Tibial artery (tissue), 4 donors: ENCODE data around the gene UBE2C.

Experiments
- DNase-seq, 2 donors: peaks; one replicate each; pipeline ENCODE4 v3.0.0-alpha.2; 2019
- H3K27ac ChIP-seq, 2 donors: fragments of 200-600 bp; sonication (generic) in 1 of 2; 1 replicate in 1 of 2; 2 replicates in 1 of 2; pipeline ENCODE4 v1.5.1; 2018 to 2019; ENCODE audit warnings: mild to moderate bottlenecking in 1 of 2
- H3K27me3 ChIP-seq, 2 donors: fragments of 200-600 bp; sonication (generic) in 1 of 2; one replicate each; pipeline versions ENCODE4 v1.5.1 to v1.6.0; 2016 to 2019
- H3K36me3 ChIP-seq, 3 donors: fragments of 200-600 bp; sonication (generic) in 2 of 3; one replicate each; pipeline ENCODE4 v1.5.1; 2016 to 2019; ENCODE audit warnings: mild to moderate bottlenecking in 2 of 3
- H3K4me1 ChIP-seq, 4 donors: fragments of 200-600 bp; sonication (generic) in 2 of 4; 1 replicate in 3 of 4; 2 replicates in 1 of 4; pipeline ENCODE4 v1.5.1; 2016 to 2019
- H3K4me3 ChIP-seq, 2 donors: fragments of 200-600 bp; sonication (generic) in 1 of 2; 1 replicate in 1 of 2; 2 replicates in 1 of 2; pipeline ENCODE4 v1.5.1; 2018 to 2019; ENCODE audit warnings: mild to moderate bottlenecking in 2 of 2
- H3K9me3 ChIP-seq, 3 donors: fragments of 200-600 bp; sonication (generic) in 1 of 3; one replicate each; pipeline ENCODE4 v1.5.1; 2016 to 2019
- intact Hi-C: fragments of 100-400 bp; cut with DNase I; formaldehyde crosslinking; loops from one replicate; pipeline ENCODE4 v1.15.0; 2023; ENCODE audit warnings: low total_unique reads
- TF ChIP-seq, protein P1 (sequence below), 2 experiments: fragments of 200-600 bp in 1 of 2; fragments of 450-650 bp in 1 of 2; IDR thresholded peaks; one replicate each; pipeline ENCODE4 v1.5.1; 2017 to 2019; ENCODE audit warnings: antibody characterized with exemption in 2 of 2, mild to moderate bottlenecking in 1 of 2, moderate library complexity in 1 of 2

The UBE2C gene

DNA sequence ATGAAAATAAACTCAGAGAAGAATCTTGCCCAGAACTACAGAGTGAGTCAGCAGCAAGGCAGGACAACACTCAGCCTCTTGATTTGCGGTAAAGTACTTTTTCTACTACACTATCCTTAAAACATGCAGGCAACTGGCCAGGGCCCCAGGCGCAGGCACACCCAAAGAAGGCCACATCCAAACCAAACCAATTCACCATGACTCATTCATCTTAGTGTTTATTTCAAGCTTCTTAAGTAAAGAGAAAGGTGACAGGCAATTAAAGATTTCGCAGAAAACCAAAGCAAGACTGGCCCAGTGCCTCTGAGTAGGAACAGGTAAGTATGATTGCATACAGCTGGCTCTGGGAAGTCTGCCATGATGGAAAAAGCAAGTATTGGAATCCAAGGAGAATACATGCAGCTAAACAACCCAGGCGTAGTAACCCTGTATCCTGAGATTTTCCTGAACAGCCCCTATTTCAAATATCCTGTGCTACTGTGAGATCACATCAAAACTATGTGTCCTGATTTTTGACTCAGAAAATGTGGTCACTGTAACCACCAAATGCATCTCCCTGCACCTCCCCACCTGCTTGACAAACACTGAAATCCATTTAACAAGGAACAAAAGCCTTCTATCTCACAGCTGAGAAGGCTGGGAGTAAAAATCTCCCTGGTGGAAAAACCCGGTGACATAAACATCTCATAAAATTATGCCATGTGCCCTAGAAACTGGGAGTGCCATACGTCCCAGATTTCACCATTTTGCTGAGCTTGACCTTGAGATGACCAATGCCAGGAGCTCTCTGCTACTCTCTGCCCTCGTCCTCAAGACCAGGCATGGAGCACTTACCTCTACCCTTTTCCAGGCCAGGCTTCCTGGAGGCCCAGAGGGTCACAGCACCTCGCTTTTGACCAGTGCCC is 33.2 kb upstream of the UBE2C start:
- DNase-seq = peak; percentile 97
- TF ChIP-seq, protein P1, sequence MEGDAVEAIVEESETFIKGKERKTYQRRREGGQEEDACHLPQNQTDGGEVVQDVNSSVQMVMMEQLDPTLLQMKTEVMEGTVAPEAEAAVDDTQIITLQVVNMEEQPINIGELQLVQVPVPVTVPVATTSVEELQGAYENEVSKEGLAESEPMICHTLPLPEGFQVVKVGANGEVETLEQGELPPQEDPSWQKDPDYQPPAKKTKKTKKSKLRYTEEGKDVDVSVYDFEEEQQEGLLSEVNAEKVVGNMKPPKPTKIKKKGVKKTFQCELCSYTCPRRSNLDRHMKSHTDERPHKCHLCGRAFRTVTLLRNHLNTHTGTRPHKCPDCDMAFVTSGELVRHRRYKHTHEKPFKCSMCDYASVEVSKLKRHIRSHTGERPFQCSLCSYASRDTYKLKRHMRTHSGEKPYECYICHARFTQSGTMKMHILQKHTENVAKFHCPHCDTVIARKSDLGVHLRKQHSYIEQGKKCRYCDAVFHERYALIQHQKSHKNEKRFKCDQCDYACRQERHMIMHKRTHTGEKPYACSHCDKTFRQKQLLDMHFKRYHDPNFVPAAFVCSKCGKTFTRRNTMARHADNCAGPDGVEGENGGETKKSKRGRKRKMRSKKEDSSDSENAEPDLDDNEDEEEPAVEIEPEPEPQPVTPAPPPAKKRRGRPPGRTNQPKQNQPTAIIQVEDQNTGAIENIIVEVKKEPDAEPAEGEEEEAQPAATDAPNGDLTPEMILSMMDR (IDR thresholded peaks at IDR 0.05) = no peak
- intact Hi-C loops = loop anchor here (10.0 kb wide), 1 partner anchor 334 kb away; no protein-coding TSS in a partner anchor
- Histone ChIP-seq H3K4me3 (no peak overlapping the region), H3K27me3 (no peaks in the 10 kb centered on the region), H3K4me1 (peaks cover 3 to 65% (median 47%) of the 10 kb centered on the region in 4 donors), H3K27ac (peak overlapping the region; percentile 85 to 94), H3K9me3 (no peaks in the 10 kb centered on the region), H3K36me3 (no peaks in the 10 kb centered on the region)

DNA sequence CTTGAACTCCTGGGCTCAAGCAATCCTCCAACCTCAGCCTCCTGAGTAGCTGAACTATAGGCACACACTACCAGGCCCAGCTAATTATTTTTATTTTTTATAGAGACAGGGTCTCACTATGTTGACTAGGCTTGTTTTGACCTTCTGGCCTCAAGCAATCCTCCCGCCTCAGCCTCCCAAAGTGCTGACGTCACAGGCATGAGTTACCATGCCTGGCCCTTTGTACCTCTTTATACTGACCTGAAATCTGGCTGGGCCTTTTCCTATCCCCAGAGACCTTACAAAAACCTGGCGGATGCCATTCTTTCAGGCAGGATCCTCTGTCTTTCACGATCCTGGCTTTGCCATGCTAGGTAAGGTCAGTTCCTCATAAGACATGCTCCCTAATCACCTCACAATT is 32.3 kb upstream of the UBE2C start:
- intact Hi-C loops = no loop called here
- peaks cover 3 to 67% (median 47%) of the 10 kb centered on the region in 4 donors for H3K4me1 ChIP-seq
- TF ChIP-seq, protein P1 (IDR thresholded peaks at IDR 0.05) = no peak
- DNase-seq = no peak
- H3K27me3 ChIP-seq = no peaks in the 10 kb centered on the region
- no peak overlapping the region for H3K4me3 ChIP-seq
- peak overlapping the region; percentile 85 to 94 for H3K27ac ChIP-seq
- H3K9me3 ChIP-seq = no peaks in the 10 kb centered on the region
- no peaks in the 10 kb centered on the region for H3K36me3 ChIP-seq

DNA sequence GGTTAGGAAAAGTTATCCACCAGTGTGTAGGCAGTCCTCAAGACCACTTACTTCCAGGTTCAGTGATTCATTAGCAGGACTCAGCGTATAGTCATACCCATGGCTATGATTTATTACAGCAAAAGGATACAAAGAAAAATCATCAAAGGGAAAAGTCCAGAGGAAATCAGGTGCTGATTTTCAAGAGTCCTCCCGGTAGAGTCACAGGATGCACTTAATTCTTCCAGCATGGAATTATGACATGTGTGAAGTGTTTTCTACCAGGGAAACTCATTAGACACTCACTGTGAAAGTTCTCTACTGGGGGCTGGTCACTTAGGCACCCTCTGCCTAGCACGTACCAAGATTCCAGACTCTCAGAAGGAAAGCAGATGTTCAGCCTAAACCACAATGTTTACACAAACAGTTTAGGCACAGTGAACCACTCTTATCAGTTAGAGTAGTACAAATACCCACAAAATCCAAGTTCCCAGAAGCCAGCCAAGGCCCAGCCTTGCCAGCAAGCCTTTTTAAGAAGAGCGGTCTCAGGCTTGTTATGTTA is 31.0 kb upstream of the UBE2C start:
- intact Hi-C loops = no loop called here
- peak; percentile 34 to 75 for DNase-seq
- Histone ChIP-seq H3K27me3 (no peaks in the 10 kb centered on the region), H3K9me3 (no peaks in the 10 kb centered on the region), H3K4me3 (no peak overlapping the region), H3K4me1 (peaks cover 3 to 67% (median 47%) of the 10 kb centered on the region in 4 donors), H3K27ac (peak overlapping the region; percentile 85 to 94), H3K36me3 (no peaks in the 10 kb centered on the region)
- TF ChIP-seq, protein P1 (IDR thresholded peaks at IDR 0.05) = no peak

DNA sequence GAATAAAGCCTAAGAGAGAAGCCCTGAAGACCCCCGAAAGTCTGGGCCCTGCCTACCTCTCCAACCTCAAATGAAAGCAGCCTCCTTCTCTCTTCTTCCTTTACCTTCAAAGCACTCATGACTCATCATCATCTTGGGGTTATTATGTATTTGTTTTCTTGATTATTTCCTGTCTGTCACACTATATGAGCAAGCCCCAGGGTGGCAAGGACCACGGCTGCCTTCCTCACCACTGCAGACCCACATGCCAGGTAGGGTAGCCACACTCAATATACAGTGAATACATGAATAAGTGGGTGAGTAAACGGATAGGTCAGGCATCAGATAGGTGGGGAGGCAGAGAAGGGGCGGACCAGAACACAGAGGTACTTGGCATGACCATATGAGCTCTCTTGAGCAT is 29.6 kb upstream of the UBE2C start:
- TF ChIP-seq, protein P1 (IDR thresholded peaks at IDR 0.05) = no peak
- Histone ChIP-seq H3K27ac (peak overlapping the region; percentile 85 to 94), H3K4me3 (no peak overlapping the region), H3K9me3 (no peaks in the 10 kb centered on the region), H3K4me1 (peaks cover 3 to 60% (median 44%) of the 10 kb centered on the region in 4 donors), H3K36me3 (no peaks in the 10 kb centered on the region), H3K27me3 (no peaks in the 10 kb centered on the region)
- DNase-seq = no peak
- intact Hi-C loops = no loop called here

DNA sequence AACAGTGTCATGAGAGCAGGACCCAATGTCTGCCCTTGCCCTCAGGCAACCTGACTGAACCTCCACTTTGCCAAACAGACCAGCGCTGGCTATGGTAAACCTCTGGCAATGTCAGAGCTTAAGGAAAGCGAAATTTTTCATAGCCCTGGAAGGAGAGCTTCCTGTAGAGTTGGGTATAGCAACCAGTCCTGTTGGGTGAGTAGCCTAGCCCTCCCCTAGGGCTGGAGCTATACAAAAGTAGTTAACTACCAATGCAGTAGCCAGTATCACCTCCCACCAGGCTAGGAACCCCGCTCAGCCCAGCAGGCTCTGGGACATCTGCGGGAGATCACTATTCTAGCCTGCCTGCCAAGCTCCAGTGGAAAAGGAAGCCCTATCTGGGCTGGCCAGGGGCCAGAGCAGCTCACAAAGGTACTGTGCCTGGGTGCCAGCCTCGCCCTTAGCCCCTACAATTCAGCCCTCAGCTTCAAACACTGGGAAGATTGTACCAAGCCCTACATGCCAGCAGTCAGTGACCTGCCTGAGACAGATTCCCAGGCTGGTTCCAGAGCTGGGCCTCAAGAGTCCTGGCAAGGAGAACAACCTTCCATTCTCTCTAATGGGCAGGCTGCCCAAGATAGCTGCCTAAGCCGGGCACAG is 28.7 kb upstream of the UBE2C start:
- TF ChIP-seq, protein P1 (IDR thresholded peaks at IDR 0.05) = no peak
- Histone ChIP-seq H3K4me3 (no peak overlapping the region), H3K36me3 (no peaks in the 10 kb centered on the region), H3K4me1 (peaks cover 3 to 52% (median 35%) of the 10 kb centered on the region in 4 donors), H3K27me3 (no peaks in the 10 kb centered on the region), H3K9me3 (no peaks in the 10 kb centered on the region), H3K27ac (peak overlapping the region; percentile 25 to 27)
- DNase-seq = no peak
- intact Hi-C loops = no loop called here
